Tibial nerve (tissue), 4 donors: ENCODE results near the gene GKN1. TPM values are rescaled to one million over a fixed set of nuclear protein-coding genes. Genes with fewer than 3 reads are reported as not detected.

Experiments
- DNase-seq, 2 donors: peaks; one replicate each; pipeline ENCODE4 v3.0.0-alpha.2; 2019; ENCODE audit warnings: low spot score in 2 of 2
- H3K27ac ChIP-seq, 4 donors: fragments of 200-600 bp; sonication (generic) in 3 of 4; one replicate each; pipeline ENCODE4 v1.5.1; 2017 to 2019; ENCODE audit warnings: mild to moderate bottlenecking in 1 of 4
- H3K27me3 ChIP-seq, 2 donors: fragments of 200-600 bp; sonication (generic) in 1 of 2; one replicate each; pipeline versions ENCODE4 v1.5.1 to v1.6.0; 2017 to 2019
- H3K36me3 ChIP-seq, 3 donors: fragments of 200-600 bp; sonication (generic); one replicate each; pipeline ENCODE4 v1.5.1; 2018 to 2019
- H3K4me1 ChIP-seq, 4 donors: fragments of 200-600 bp; sonication (generic) in 3 of 4; one replicate each; pipeline ENCODE4 v1.5.1; 2017 to 2019
- H3K4me3 ChIP-seq, 4 donors: fragments of 200-600 bp; sonication (generic) in 3 of 4; one replicate each; pipeline ENCODE4 v1.5.1; 2017 to 2019; ENCODE audit warnings: mild to moderate bottlenecking in 1 of 4, moderate library complexity in 1 of 4
- H3K9me3 ChIP-seq, 4 donors: fragments of 200-600 bp; sonication (generic) in 3 of 4; one replicate each; pipeline ENCODE4 v1.5.1; 2017 to 2019
- EP300 ChIP-seq, 2 donors: sonication (generic); formaldehyde crosslinking; IDR thresholded peaks; one replicate each; pipeline ENCODE4 v1.6.1; 2017; ENCODE audit warnings: antibody characterized with exemption in 2 of 2, mild to moderate bottlenecking in 1 of 2
- POLR2A ChIP-seq, 2 donors: fragments of 450-650 bp; IDR thresholded peaks; one replicate each; pipeline ENCODE4 v1.6.1; 2017; ENCODE audit warnings: antibody characterized with exemption in 2 of 2, mild to moderate bottlenecking in 2 of 2, moderate library complexity in 2 of 2
- WGBS, 2 donors: methylation state at CpG; one replicate each; pipeline ENCODE4 v1.1.5; 2018; 5-methylcytosine and 5-hydroxymethylcytosine counted together
- total RNA-seq, 4 donors: library from RNA; depleted of rRNA; stranded (reverse); fragments of >200 nt; gene quantifications; one replicate each; pipeline ENCODE4 v1.1.0, GENCODE V29; 2016
- TF ChIP-seq, protein P1 (sequence below), 5 experiments: fragments of 200-600 bp in 3 of 5; fragments of 450-650 bp in 2 of 5; sonication (generic) in 3 of 5; IDR thresholded peaks; one replicate each; pipeline ENCODE4 v1.5.1; 2016 to 2019; ENCODE audit warnings: antibody characterized with exemption in 5 of 5, mild to moderate bottlenecking in 3 of 5, moderate library complexity in 2 of 5

The GKN1 gene, protein sequence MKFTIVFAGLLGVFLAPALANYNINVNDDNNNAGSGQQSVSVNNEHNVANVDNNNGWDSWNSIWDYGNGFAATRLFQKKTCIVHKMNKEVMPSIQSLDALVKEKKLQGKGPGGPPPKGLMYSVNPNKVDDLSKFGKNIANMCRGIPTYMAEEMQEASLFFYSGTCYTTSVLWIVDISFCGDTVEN
- not detected for total RNA-seq

DNA sequence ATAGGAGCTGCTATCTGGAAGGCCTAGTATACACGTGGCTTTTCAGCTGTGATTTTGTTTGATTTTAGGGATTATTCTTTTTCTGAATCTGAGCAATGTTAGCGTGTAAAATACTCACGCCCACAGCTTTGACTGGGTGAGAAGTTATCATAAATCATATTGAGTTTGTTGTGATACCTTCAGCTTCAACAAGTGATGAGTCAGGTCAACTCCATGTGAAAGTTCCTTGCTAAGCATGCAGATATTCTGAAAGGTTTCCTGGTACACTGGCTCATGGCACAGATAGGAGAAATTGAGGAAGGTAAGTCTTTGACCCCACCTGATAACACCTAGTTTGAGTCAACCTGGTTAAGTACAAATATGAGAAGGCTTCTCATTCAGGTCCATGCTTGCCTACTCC, at the start of gene GKN1:
TSS of gene GKN1 (plus strand) at position 386 of the 400 bp plus-strand sequence. CDS start 42 bp downstream, outside the sequence.
- no peak for DNase-seq
- Histone ChIP-seq H3K9me3 (no peaks in the 10 kb centered on the region), H3K4me1 (no peaks in the 10 kb centered on the region), H3K36me3 (no peaks in the 10 kb centered on the region), H3K27me3 (no peaks in the 10 kb centered on the region), H3K4me3 (no peak within 1 kb of the TSS), H3K27ac (no peak within 1 kb of the TSS)
- WGBS, 2 donors = 56 to 64% methylated on average over 3 of the region's 3 CpGs
- TF ChIP-seq, protein P1, sequence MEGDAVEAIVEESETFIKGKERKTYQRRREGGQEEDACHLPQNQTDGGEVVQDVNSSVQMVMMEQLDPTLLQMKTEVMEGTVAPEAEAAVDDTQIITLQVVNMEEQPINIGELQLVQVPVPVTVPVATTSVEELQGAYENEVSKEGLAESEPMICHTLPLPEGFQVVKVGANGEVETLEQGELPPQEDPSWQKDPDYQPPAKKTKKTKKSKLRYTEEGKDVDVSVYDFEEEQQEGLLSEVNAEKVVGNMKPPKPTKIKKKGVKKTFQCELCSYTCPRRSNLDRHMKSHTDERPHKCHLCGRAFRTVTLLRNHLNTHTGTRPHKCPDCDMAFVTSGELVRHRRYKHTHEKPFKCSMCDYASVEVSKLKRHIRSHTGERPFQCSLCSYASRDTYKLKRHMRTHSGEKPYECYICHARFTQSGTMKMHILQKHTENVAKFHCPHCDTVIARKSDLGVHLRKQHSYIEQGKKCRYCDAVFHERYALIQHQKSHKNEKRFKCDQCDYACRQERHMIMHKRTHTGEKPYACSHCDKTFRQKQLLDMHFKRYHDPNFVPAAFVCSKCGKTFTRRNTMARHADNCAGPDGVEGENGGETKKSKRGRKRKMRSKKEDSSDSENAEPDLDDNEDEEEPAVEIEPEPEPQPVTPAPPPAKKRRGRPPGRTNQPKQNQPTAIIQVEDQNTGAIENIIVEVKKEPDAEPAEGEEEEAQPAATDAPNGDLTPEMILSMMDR (IDR thresholded peaks at IDR 0.05) = no peak
- no peak for TF ChIP-seq EP300 (IDR thresholded peaks at IDR 0.05)
- TF ChIP-seq POLR2A (IDR thresholded peaks at IDR 0.05) = no peak

DNA sequence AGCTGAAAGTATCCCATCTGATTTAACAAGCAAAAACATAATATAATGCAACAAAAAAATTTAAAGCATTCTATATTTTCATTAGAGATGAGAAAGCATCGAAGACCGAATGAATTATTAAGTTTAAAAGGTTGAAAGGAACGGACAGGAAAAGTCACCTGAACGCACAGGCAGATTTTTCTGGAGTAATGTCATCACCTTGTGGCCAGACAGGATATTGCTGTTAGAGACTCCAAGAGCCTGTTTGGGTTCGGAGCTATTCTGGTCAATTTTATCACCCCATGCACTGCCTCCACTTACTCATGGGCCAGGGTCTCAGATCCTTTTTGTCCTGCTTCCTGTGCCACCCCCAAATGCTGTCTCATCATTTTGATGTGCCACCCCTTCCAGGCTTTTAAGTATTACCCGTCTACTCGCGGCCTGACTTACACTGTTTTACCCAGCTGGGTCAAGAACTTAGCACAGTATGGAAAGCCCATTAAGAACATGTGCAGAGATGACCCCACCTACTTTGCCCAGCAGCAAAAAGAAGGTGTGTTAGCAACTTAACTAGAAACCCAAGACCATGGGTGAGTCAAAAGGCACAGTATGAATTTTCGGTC, 49.0 kb upstream of the GKN1 start:
- Histone ChIP-seq H3K27ac (no peak overlapping the region), H3K4me3 (no peak overlapping the region), H3K4me1 (peaks cover 0 to 7% (median 0%) of the 10 kb centered on the region in 4 donors), H3K9me3 (no peaks in the 10 kb centered on the region), H3K27me3 (no peaks in the 10 kb centered on the region), H3K36me3 (no peaks in the 10 kb centered on the region)
- TF ChIP-seq POLR2A (IDR thresholded peaks at IDR 0.05) = no peak
- TF ChIP-seq, protein P1 (IDR thresholded peaks at IDR 0.05) = peak; percentile 64 to 79 (median 76)
- DNase-seq = peak in 1 of 2 donors; percentile 66
- 42 to 46% methylated on average over 9 of the region's 9 CpGs for WGBS, 2 donors

DNA sequence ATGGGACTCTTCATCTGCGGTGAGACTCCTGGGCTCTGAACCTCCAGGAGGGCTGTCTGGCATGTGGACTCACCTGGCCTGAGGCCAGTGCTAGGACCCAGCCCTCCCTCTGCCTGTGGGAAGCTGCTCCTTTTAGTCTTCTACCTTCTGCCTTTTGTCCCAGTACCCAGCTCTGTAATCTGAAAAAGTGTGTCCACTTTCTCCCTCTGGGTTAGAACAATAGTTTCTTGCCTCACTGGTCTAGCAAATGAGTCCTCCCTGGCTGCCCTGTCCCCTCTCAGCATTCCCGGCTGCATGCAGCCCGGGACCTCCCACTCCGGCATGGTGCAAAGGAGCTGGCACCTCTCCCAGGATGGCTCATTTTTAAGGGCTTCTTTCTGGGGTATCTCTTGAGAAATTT, 47.6 kb upstream of the GKN1 start:
- WGBS, 2 donors = 61 to 74% methylated on average over 4 of the region's 4 CpGs
- Histone ChIP-seq H3K4me1 (peaks cover 0 to 4% (median 0%) of the 10 kb centered on the region in 4 donors), H3K27me3 (no peaks in the 10 kb centered on the region), H3K27ac (no peak overlapping the region), H3K9me3 (no peaks in the 10 kb centered on the region), H3K4me3 (no peak overlapping the region), H3K36me3 (no peaks in the 10 kb centered on the region)
- no peak for DNase-seq
- TF ChIP-seq POLR2A (IDR thresholded peaks at IDR 0.05) (no peak), EP300 (IDR thresholded peaks at IDR 0.05) (no peak)
- TF ChIP-seq, protein P1 (IDR thresholded peaks at IDR 0.05) = no peak

DNA sequence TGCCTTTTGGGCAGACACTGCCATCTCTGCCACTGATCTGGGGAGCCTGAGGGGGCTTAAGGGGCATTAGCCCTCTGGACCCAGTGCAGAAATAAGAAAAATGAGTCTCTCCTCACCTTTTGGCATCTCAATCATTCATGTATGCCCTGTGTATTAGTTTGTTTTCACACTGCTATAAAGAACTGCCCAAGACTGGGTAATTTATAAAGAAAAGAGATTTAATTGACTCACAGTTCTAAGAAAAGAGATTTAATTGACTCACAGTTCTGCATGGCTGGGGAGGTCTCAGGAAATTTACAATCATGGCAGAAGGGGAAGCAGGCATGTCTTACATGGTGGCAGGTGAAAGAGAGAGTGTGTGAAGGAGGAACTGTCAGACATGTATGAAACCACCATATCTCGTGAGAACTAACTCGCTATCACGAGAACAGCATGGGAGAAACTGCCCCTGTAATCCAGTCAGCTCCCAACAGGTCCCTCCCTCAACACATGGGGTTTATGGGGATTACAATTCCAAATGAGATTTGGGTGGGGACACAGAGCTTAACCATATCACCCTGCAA, 43.2 kb upstream of the GKN1 start:
- no peak for DNase-seq
- Histone ChIP-seq H3K36me3 (no peaks in the 10 kb centered on the region), H3K27ac (no peak overlapping the region), H3K27me3 (no peaks in the 10 kb centered on the region), H3K9me3 (no peaks in the 10 kb centered on the region), H3K4me3 (no peak overlapping the region), H3K4me1 (peaks cover 0 to 8% (median 3%) of the 10 kb centered on the region in 4 donors)
- 84 to 88% methylated on average over 3 of the region's 3 CpGs for WGBS, 2 donors
- TF ChIP-seq EP300 (IDR thresholded peaks at IDR 0.05) (no peak), POLR2A (IDR thresholded peaks at IDR 0.05) (no peak)
- TF ChIP-seq, protein P1 (IDR thresholded peaks at IDR 0.05) = no peak

DNA sequence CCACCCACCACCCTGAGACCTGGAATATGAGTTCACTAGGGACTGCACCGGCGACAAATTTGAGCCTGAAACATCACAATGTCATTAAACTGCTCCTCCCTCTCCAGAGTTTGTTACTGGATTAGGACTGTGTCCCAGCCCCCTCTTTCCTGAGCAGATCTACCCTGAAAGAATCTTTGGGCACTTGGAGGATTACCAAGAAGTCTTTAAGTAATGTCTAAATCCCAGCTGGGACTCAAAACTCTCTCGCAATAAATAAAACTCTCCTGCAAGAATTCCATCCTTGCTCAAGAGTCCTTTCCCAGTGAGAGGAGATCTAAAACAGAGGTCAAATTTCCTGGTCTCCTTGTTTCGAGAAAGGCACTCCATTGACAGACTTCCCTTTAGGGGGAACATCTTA, 42.6 kb upstream of the GKN1 start:
- no peak for TF ChIP-seq EP300 (IDR thresholded peaks at IDR 0.05)
- Histone ChIP-seq H3K27ac (no peak overlapping the region), H3K27me3 (no peaks in the 10 kb centered on the region), H3K9me3 (no peaks in the 10 kb centered on the region), H3K36me3 (no peaks in the 10 kb centered on the region), H3K4me3 (no peak overlapping the region), H3K4me1 (peaks cover 0 to 13% (median 6%) of the 10 kb centered on the region in 4 donors)
- WGBS, 2 donors = 43 to 46% methylated on average over 4 of the region's 4 CpGs
- no peak for DNase-seq
